ENCODE measurements around the gene NUMB.

Gene NUMB

DNA sequence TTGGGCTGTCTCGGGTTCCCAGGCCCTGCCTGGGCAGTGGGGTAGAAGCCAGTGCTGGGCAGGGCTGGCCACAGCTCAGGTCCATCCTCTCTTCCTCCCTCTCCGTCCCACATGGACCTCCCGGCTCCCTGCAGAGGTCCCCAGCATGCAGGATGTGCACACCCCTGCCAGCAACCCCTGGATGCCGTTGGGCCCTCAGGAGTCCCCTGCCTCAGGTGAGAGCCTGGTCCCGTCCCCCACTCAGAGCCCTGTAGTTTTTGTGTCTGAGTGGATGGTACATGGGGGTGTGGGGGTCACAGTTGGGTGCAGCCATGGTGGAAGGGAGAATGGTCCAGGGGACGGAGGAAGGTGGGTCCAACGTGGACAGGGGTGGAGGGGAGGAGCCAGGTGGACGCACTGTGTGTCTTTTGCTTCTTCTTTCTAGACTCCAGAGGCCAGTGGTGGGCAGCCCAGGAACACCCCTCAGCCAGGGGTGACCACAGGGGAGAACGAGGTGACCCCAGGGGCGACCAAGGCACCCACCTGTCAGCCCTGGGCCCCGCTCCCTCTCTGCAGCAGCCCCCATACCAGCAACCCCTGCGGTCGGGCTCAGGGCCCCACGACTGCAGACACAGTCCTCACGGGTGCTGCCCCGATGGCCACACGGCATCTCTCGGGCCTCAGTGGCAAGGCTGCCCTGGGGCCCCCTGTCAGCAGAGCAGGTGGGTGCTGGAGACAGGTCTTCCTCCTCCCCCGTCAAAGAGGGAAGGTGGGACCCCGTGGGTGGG, 199.3 kb downstream of the NUMB start:
- DNase-seq = no peak

DNA sequence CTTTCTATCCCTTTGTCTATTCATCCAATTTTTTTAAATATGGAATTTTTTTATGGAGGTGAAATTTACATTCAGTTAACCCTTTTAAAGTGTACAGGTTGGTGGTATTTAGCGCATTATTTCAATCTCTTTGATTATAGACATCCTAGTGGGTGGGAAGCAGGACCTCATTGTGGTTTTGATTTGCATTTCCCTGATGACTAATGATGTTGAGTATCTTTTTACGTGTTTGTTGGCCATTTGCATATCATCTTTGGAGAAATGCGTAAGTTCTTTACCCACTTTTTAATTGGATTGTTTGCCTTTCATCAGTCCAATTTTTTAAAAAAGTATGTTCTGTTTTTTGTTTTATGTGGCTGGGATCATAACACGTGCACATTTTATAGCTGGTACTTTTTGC, 200.3 kb downstream of the NUMB start:
- no peak for DNase-seq

DNA sequence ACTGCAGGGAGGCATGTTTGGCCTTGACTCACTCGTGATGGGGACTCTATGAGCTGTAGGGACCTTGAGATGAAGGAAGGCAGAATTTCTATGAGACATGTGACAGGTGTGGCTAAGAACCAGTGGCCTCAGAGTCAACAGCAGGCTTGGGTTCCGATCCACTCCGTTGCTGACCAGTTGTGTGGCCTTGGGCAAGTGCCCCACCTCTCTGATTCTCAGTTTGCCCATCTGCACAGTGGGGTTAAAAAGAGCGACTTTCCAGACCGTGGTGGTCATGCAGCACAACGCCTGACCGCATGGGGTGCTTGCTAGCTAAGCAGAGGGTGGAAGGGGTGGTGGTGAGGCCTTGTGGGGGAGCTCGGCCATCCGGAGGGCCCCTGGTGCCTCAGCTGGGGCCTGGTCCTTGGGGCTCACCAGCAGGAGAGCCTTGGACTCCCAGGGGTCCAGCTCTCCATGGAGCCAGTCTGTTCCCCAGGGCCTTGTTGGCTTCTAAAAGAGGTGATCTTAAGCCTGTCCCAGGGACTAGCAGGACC, 202.6 kb downstream of the NUMB start:
- DNase-seq = no peak

GRCh38 chr14:73255005-73255400, 203.3 kb downstream of the NUMB start:
- no peak for DNase-seq

- DNase-seq = no peak
These were observed 203.9 kb downstream of the NUMB start for GRCh38 chr14:73254247-73255004.

- DNase-seq = no peak
These were observed 204.6 kb downstream of the NUMB start for GRCh38 chr14:73253721-73254120.

- no peak for DNase-seq
These were observed 205.1 kb downstream of the NUMB start for GRCh38 chr14:73253323-73253610.

DNA sequence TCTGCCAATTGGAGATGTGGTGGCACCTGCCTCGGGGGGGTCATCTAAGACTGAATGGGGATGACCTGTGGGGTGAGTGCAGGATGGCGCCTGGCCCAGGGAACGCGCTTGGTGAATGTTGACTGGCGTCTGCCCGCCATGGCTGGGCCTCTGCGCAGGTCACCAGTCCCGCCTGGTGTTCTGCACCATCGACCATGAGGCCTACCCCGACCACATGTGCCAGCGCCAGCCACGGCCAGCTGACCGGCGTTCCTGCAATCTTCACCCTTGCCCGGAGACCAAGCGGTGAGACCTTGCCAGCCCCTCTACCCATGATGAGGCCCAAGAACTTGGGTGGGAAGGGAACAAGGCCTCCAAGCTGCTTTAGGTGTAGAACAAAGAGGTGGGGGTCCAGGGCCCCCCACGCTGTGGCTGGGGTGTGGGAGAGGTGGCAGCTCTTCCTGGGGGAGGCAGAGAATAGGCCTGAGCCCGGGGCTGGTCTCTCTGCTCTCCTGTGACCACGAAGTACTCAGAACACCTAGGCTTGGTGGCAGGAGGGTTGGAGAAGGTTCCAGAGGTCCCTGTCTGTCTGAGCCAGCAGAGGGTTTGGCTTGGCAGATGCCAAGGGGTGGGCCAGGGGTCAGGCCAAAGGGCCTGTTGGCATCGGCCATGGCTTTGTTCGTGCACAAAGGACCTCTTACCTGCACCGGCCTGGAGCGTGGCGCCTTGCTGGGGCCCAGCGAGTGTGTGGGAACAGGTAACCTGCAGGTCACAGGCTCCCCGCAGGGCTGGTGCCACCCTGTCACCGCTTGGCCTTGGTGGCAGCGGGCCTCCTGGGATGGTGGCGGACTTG, 205.6 kb downstream of the NUMB start:
- DNase-seq = no peak

DNA sequence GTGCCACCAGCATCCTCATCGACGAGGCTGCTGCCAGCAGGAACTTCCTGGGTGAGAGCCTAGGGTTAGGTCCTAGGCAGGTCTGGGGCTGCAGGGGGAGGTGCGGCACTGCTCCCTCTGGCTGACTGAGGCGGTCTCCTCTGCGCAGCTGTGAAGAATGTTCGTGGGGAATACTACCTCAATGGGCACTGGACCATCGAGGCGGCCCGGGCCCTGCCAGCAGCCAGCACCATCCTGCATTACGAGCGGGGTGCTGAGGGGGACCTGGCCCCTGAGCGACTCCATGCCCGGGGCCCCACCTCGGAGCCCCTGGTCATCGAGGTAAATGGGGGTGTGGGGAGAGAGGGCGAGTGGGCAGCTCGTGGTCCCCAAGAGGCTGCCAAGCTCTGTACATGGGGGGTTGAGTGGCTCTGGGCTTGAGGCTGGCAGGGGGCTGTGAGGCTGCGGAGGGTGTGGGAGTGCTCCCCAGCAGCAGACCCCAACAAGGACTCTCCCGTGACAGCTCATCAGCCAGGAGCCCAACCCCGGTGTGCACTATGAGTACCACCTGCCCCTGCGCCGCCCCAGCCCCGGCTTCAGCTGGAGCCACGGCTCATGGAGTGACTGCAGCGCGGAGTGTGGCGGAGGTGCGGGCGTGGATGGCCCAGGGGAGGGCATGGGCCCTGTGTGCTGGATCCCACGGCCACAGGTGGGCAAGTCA, 206.7 kb downstream of the NUMB start:
- DNase-seq = no peak

- DNase-seq = no peak
These were observed 207.4 kb downstream of the NUMB start for GRCh38 chr14:73250781-73251500.

DNA sequence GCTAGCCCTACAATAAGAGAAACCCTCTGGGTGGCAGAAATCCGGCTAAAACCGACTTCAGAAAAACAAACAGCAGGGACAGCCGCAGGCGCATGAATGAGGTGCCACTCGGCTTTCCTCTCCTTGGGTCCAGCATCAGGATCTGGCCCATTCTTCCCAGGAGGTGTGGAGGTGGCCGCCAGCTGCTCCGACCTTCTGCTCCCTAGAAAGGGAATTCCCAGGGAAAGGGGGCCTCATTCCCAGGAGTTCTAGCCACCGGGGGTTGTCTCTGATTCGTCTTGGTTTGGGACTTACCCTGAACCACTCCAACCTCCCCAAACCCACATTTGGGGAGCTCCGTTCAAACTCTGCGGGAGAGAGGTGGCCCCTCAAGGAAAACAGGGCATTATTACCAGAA, 208.0 kb downstream of the NUMB start:
- no peak for DNase-seq

DNA sequence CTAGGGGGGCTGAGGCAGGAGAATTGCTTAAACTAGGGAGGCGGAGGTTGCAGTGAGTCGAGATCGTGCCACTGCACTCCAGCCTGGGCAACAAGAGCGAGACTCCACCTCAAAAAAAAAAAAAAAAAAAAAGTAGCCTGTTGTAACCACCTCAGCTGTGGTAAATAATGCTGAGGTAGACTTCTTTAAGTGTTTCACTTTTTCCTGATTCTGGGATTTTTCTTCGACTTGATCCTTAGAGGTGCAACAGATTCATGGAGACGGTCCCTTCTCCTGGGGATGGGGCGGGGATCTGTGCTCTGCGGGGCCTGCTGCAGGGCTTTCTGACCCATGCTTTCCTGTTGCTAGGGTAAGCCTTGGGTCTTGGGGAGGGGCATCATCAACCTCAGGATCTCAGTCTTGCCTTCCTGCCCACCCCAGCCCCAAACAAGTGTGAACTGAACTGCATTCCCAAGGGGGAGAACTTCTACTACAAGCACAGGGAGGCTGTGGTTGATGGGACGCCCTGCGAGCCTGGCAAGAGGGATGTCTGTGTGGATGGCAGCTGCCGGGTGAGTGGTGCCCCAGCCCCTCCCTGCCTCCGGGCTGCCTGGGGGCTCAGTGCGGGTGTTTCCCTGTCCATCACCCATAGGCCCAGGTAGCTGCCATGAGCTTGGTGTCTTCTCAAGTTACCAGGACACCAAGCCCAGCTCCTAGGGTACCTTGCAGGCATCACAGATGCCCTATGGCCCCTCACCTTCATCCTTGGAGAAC, 208.6 kb downstream of the NUMB start:
- DNase-seq = no peak

- no peak for DNase-seq
These were observed 209.2 kb downstream of the NUMB start for GRCh38 chr14:73249108-73249507.

- DNase-seq = peak; percentile 28
These were observed 210.1 kb downstream of the NUMB start for GRCh38 chr14:73248108-73248868.

DNA sequence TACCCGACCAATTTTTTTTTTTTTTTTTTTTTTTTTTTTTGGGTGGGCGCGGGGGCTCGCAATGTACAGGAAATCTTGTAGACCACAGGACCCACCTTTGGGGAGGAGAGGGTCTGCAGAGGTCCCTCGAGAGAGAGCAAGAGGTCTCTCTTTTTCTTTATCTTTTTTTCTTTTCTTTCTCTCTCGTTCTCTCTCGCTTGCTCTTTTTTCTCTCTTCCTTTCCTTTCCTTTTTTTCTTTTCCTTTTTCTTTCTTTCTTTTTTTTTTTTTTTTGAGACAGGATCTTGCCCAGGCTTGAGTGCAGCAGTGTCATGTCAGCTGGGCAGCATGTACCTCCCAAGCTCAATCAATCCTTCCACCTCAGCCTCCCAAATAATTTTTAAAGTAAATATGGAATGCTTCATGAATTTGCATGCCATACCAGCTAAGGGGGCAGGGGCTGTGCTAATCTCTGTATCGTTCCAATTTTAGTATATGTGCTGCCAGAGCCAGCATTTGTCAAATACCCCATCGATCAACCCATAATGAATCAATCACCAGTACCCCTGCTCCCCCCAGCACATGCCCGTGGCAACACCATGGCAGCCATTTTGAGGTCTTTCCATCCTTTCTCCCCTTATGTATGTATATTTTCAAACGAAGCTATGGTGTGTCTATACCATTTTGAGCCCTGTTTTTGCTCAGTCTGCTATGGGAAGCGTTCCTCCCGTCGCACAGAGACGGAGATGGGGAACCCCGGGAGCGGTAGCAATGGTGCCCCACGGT, 211.8 kb downstream of the NUMB start:
- no peak for DNase-seq

GRCh38 chr14:73245480-73246325, 212.6 kb downstream of the NUMB start:
- peak; percentile 68 for DNase-seq

- DNase-seq = no peak
These were observed 213.6 kb downstream of the NUMB start for GRCh38 chr14:73244541-73245290.

GRCh38 chr14:73243748-73244147, 214.6 kb downstream of the NUMB start:
- no peak for DNase-seq

All from EL (cell line).